Putamen (tissue), 1 donor: ENCODE measurements around the gene HMGN3.
"Not testable (repeated sequence)": the region's sequence is repeated elsewhere in the genome, so short reads cannot be mapped to it uniquely, and the experiment has no call there.

Experiments
- DNase-seq: peaks from one replicate; pipeline ENCODE4 v3.0.0-alpha.2; 2016; ENCODE audit warnings: low spot score

Gene HMGN3

DNA sequence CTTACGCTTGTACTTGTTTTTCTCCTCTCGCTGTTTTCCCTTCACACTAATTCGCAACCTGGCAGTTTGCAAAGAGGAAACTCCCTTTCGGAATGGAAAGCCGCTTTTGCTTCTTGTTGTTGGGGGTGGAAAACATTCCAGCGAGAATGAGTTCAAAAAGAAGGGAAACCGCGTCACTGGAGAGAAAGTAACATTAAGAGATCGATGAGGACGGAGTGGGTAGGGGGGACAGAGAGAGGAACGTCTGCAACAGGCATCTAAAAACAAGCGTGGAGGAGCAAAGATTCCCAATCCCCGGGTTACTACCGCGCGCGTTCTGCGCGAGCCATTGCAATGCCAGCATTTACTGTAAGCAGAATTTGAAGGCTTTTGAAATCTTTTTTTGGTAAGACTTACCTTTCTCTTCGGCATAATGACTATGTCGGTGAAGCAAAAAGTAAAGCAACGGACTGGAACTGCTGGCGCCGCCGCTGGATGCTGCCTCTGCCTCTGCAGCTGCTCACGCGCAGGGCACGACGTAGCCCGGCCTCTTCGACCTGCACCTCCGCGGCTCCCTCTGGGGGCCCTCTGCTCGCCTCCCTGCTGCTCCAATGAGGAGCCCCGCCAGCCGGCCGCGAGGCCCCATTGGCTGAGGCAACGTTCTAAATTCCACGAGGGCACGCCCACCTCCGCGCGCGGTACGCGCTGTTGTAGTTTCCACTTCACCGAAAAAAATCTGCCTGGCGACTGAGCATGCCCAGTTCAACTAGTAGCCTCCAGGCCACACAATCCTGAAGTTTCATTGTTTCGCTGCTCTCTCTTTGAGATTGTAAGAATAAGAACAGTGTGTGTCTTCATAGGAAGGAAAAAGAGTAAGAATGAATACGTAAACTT, at the start of gene HMGN3:
TSS of gene HMGN3 (minus strand) at position 533 of the 873 bp plus-strand sequence.
- DNase-seq, result peak; percentile 96

DNA sequence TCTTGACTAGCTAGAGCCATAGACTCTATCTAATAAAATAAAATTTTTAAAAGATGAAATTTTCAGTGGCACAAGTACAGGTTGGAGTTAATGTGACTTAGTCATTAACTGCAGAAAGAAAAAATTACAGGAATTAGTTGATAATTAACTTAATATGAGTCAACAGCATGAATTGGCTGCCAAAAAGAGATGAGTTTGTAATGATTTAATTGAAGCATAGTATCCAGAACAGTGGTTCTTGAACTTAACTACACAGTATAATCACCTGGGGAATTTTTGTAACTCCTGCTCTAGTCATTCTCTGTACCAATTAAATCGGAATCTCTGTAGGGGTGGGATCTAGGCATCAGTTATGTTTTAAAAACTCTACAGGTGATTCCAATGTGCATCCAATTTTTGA, 46.3 kb upstream of the HMGN3 start:
- no peak for DNase-seq

DNA sequence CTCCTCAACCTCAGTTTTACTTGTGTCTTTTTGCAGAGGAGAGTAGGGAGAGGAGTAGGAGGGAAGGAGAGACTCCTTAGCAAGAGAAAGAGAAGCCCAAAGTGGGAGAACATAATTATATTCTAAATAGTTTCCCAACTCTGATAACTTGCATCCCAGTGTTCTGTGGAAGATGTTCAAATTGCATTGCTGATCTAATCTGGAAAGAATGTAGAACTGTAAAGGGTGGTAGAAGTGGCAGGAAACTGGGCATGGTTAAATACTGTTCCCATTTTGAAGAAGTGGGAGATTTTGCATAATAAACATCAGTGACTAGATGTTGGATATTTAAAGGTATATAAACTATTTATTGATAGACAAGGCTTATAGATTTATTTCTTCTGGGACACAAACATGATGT, 42.6 kb upstream of the HMGN3 start:
- no peak for DNase-seq

DNA sequence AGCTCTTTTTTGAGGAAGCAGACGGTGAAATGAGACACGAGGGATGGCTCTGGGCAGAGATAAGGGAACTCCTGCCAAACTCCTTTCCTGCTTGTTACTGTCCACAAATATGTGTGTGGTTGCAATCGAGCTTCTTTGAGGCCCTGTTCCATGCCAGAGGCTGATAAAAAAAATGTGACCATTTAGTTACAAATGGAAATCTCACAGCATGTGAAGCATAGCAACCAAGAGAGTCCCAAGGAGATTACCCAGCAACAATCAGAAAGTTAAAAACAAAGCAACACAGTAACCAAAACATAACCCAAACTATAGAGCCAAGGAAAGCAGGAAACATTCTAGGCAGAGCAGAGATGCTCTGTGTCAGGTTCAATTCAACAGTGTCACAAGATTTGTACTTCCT, 35.4 kb upstream of the HMGN3 start:
- no peak for DNase-seq

DNA sequence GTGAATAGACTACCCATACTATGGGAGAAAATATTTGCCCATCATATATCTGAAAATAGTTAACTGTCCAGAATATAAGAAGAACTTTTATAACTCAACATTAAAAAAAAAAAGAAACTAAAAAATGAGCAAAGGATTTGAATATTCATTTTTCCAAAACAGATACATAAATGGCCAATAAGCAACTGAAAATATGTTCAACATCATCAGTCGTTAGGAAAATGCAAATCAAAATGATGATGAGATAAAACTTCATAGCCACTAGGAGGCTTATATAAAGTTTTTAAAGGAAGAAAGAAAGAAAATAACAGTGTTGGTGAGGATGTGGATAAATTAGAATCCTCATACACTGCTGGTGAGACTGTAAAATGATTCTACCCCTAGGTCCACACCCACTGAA, 32.6 kb upstream of the HMGN3 start:
- no peak for DNase-seq

DNA sequence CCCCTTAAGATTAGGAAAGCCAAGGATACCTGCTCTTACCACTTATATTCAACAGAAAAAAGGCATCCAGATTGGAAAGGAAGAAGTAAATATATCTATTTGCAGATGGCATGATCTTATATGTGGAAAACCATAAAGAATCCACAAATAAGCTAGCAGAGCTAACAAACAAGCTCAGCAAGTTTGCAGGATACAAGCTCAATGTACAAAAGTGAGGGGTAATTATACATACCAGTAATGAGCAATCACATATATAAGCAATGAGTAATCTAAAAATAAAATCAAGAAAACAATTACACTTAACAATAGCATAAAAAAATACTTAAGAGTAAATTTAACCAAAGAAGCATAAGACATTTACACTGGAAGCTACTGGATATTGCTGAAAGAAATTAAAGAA, 31.6 kb upstream of the HMGN3 start:
- no peak for DNase-seq

DNA sequence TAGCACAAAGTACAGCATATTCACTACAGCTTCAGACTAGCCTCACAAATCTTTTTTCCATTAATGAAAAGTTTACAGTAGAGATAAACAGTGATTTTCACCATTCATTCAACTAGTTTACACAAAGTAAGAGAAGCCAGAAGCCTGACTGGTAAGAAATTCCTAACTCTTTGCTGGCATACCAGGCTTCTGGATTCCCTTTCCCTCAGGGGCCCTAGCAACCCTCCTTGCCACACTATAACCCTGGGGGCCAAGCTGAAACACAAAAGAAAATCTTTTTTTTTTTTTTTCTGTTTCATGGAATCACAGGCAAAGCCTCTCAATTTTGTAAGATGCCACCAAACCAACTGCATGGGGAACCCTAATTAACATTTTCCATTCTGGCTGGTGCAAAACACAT, 28.9 kb upstream of the HMGN3 start:
- DNase-seq, result no peak

DNA sequence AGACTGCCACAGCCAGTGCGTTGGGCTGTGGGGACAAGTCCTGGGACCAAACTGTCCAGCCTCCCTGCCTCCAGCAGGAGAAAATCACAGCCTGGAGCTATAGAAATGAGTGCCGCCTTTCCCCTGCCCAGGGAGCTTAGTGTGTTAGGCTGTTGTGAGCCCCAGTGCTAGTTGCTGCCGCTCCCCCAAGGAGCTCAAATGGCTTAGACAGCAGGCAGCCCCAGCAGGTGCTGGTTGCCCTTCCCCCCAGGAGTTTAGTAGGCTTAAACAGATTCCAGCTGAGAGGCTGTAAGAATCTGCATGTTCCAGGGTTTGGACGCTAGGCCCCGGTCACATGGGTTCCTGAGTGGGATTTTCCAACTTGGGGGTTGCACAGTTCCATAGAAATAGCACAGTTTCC, 27.2 kb upstream of the HMGN3 start:
- DNase-seq, result no peak

DNA sequence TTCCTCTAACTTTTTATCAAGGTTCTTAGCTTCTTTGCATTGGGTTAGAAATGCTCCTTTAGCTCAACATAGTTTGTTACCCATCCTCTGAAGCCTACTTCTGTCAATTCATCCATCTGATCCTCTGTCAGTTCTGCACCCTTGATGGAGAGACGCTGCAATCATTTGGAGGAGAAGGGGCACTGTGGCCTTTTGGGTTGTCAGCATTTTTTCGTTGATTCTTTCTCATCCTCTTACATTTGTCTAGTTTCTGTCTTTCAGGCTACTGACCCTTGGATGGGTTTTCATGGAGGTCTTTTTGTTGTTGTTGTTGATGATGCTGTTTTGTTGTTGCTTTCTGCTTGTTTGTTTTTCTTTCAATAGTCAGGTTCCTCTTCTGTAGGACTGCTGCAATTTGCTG, 26.3 kb upstream of the HMGN3 start:
- no peak for DNase-seq

DNA sequence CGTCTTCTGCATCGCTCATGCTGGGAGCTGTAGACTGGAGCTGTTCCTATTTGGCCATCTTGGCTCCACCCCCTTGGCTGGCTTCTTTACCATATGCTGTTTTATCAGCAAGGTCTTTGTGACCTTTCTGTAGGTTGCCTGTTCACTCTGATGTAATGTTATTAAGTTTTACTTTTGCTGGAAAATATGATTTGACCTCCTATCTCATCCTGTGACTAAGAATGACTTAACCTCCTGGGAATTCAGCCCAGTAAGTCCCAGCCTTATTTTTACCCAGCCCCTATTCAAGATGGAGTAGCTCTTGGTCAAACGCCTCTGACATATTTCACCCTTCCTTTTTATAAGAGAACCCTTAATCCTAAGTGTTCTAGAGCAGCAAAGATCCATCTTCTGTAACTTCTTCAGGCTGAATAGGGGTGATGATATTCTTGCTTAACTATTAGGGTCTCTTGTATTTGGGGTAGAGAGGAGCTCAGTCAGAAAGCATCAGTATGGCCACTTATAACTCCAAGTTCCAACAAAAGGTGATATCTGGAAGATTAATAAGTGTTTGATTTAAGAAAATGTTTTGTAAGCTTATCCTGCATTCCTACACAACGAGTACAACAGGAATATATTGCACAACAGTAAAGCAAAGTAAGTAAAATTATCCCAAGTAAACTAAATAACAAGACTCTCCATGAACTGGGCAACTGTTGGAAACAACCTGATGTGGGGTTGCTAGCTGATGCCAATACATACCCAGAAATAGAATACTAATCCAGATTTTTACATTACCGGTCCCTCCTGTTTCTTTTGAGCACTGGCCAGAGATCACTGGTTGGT, 23.1 kb upstream of the HMGN3 start:
- DNase-seq, result no peak

DNA sequence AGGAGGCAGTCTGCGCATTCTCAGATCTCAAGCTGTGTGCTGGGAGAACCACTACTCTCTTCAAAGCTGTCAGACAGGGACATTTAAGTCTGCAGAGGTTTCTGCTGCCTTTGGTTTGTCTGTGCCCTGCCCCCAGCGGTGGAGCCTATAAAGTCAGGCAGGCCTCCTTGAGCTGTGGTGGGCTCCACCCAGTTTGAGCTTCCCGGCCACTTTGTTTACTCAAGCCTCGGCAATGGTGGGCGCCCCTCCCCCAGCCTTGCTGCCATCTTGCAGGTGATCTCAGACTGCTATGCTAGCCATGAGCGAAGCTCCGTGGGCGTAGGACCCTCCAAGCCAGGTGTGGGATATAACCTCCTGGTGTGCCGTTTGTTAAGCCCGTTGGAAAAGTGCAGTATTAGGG, 22.3 kb upstream of the HMGN3 start:
- not testable (repeated sequence) for DNase-seq

DNA sequence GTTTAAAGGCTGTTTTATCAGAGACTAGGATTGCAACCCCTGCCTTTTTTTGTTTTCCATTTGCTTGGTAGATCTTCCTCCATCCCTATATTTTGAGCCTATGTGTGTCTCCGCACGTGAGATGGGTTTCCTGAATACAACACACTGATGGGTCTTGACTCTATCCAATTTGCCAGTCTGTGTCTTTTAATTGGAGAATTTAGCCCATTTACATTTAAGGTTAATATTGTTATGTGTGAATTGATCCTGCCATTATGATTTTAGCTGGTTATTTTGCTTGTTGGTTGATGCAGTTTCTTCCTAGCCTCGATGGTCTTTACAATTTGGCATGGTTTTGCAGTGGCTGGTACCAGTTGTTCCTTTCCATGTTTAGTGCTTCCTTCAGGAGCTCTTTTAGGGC, 20.6 kb upstream of the HMGN3 start:
- not testable (repeated sequence) for DNase-seq

DNA sequence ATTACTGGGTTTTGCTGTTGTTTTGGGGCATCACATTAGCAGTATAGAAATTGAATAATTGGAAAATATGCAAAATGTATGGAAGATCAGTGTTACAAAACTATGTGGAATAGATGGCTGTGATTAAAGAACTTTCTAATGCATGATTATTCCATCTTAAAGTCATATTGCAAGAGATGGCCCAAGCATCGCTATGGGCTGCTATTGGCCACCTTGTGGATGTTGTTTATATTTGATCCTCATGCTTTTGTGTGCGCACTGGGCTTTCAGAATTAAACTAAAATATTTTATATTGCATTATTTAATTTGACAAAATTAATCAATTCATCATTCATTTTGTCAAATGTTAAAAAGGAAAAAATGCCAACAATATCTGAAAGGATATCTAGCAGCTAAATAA, 16.1 kb upstream of the HMGN3 start:
- DNase-seq, result no peak

DNA sequence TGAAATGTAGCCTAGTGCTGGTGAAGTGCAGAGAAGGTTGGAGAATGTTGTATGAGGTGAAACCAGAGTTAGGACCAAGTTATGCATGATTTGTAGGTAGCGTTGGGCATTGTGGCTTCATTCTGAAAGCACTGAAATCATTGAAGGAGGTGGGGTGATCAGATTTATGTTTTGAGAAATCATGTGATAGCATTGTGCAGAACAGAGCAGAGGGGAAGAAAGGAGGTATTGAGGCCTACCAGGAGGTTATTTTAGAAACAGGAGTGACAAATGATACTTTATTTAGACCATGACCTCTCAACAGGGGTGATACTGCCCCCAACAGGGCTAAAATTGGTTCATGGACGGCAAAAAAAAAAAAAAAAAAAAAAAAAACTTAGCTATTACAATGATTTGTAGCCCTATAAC, 15.6 kb upstream of the HMGN3 start:
- no peak for DNase-seq

DNA sequence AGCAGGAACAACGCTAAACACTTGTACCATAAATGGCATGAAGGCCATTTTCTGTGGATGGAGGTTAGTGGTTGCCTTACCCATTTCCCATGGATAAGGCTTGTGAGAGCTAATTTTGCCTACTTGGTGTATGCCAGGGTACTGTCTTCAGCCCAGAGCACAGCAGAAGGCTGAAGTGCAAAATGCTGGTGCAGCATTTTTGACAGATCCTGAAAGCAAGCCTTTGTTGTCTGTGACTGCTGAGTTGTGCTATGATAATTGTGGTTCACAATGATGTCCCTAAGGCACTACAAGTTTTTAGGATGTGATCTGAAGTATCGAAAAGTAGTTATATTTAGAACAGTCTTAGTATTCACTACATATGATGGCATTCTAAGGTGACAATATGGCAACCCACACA, 14.7 kb upstream of the HMGN3 start:
- DNase-seq, result peak; percentile 19

DNA sequence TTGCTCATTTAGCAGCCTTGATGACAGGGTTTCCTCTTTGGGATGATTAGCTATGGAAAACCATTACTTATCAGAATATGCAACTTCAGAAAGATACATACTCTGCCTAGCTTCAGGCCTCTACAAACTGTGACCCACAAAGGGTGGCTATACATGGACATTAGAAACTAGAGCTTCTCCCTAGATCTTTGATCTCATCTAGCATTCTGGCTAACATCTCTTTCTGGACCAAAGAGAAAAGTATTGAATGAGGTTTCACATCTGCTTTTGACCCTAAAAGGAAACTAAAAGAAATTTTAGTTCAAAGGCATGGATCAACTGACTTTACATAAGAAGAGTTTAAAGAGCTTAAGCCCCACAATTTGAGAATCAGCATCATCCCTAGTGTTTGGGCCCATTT, 12.4 kb upstream of the HMGN3 start:
- DNase-seq, result no peak

DNA sequence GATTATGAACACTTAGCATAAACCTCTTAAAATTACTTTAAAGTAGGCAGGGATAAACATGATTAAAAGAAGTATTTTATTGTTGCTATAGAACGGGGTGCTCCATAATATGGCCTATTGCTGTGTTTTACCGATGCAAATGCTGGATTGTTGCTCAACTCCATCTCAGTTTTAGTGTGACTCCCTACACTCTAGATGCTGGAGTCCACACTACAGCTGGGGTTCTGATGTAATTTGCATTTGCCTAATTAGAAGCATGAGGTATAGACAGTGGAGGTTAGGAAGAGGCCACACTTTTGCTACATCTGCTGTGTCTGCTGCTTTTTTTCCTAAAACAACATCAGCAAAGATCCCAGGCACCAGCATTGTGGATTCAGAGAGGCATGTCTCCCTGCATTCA, 6.7 kb upstream of the HMGN3 start:
- no peak for DNase-seq

DNA sequence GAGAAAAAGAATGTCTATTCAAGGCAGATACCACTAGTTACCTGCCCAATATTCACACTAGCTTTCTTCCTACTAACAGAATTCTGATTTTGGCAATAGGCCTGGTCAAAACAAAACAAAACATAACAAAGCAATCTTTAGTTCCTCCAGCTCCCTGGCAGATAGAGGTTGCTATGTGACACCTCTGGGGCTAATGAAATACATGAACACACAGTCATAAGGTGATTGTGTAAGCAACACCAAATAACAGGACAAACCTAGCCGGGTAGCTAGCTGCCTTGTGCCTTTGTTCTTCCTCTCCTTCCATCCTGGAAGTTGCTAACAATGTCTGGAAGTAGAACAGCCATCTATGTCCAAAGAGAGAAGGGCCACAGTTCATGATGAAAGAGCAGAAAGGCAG, 6.0 kb upstream of the HMGN3 start:
- no peak for DNase-seq

DNA sequence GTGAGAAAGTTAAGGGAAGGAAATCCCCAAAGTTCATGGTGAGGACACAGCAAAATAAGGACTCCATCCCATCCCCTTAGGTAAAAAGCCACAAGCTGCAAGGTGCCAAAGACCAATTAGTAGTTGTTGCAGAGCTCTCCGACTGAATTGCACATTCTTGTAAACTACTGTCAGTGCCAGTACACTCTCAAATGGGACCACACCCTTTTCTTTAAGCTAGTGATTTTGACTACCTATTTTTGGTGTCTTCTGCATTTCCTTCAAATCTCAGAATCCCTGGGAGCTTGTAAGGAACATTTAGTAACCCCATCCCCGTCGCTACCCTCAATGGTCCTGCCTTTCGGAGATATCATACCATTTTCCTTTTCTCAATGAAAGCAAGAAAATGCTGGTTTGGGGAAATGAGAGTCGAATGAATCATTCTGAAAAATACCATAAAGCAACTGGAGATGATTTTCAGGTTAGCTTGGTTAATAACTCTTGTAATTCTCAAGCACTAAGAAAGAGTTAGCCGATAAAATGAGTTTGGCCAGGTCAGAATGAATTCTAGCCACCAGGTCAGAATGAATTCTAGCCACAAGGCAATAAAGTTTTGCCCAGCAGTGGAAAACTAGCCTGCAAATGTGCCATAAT, 5.2 kb upstream of the HMGN3 start:
- no peak for DNase-seq

DNA sequence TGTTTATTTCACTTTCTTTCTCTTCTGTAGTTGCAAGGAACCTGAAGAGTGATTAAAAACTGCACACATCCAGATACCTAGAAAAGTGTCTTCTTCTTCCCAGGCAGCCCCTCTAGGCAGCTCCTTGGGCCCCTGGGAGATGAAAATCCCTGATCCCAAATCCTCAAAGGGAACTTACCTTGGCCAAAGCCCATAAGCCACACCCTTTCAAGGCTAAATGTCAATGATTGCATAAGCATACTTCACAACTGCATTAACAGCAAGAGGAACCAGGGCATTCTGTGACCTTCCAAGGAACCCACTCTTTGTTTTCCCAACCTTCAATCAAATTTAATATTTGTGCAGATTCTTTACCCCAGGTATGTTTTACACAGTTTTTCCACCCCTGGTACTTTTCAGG, 4.4 kb upstream of the HMGN3 start:
- DNase-seq, result no peak

DNA sequence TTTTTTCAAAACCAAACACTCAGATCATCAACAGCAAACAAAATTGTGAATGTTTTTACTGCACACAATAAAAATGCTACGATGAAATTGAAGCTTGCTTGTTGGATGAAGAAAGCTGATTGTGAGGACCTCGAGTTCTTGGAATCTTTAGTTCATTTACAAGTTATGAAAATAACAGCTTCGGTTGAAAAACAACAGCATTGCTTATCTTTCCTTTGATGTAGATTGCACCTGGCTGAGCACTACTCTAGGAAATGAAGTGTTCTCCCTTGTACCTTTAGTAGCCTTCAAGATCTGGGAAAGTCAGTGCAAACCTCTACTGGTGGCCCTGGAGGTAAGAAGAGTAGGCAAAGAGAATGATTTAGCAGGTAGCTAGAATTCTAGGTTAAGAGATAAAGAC, 2.2 kb upstream of the HMGN3 start:
- DNase-seq, result no peak

DNA sequence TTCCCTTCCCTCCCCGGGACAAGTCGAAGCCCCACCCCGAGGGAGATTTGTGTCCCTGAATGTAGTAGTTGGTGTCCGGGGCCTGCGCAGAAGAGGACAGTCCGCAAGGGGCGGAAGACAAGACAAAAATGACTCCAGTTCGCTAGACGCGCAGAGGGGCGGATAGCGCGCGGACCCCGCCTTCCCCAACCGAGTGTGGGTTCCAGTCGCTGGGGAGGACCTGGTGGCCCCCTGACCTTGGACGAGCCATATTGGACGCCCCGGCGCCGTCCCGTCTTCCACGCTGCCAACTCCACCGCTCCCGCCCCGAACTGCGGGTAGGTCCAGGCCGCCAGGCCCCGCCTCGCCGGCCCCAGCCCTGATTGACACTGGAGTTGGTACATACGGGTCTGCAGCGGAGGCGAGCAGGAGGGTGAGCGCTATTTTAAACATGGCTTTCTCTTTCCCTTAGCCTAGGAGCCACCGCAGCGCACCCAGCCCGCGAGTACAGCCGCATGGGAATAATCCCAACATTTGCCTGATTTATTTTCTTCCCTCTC, 802 bp downstream of the HMGN3 start:
- peak; percentile 83 for DNase-seq
